SK-N-SH (cell line): ENCODE results near the gene DNAH3. TPM values are rescaled to one million over a fixed set of nuclear protein-coding genes. Genes with fewer than 3 reads are reported as not detected.

Experiments
- CTCF ChIA-PET: fragments of 300-600, 350-600 bp; formaldehyde crosslinking; extraction: SDS; loops from one replicate; lab custom pipeline; 2021; lab: Yijun Ruan, JAX
- POLR2A ChIA-PET: fragments of 350-600 bp; sonication (Branson Sonifier 250); formaldehyde crosslinking; extraction: SDS; loops from one replicate; lab custom pipeline; 2020; ENCODE audit warnings: antibody characterized with exemption, inconsistent platforms; lab: Yijun Ruan, JAX
- DNase-seq: peaks from one replicate; pipeline ENCODE4 v3.0.0; 2012
- H2AFZ ChIP-seq: fragments of 200-600 bp; sonication (generic); 2 replicates; pipeline ENCODE4 v1.8.1; 2016; ENCODE audit warnings: antibody characterized with exemption, mild to moderate bottlenecking, low read depth
- H3F3A ChIP-seq: fragments of 200-600 bp; sonication (generic); replicated peaks from 2 replicates; pipeline ENCODE3; 2016; ENCODE audit warnings: antibody characterized with exemption, mild to moderate bottlenecking; ENCODE audit not compliant: insufficient read depth
- H3K27ac ChIP-seq, 2 experiments: fragments of 200-500 bp in 1 of 2; fragments of 200-600 bp in 1 of 2; sonication (Bioruptor generic) in 1 of 2; sonication (generic), shearing (Covaris generic) in 1 of 2; 2 replicates each; pipeline versions ENCODE4 v1.5.1 to v1.6.1; 2014 to 2016; ENCODE audit warnings: low read depth in 2 of 2, inconsistent platforms in 1 of 2, low read length in 1 of 2, mild to moderate bottlenecking in 1 of 2, mixed read lengths in 1 of 2
- H3K27me3 ChIP-seq: fragments of 200-600 bp; sonication (generic), shearing (Covaris generic); 2 replicates; pipeline ENCODE4 v1.6.1; 2016; ENCODE audit warnings: mixed run types; ENCODE audit not compliant: insufficient read depth
- H3K36me3 ChIP-seq, 2 experiments: fragments of 200-500 bp in 1 of 2; fragments of 200-600 bp in 1 of 2; sonication (Bioruptor generic) in 1 of 2; sonication (generic) in 1 of 2; replicated peaks in 1 of 2; 2 replicates each; pipeline versions ENCODE3 to v1.5.1; 2014 to 2016; ENCODE audit warnings: low read length in 1 of 2, mild to moderate bottlenecking in 1 of 2; ENCODE audit not compliant: insufficient read depth in 2 of 2, control insufficient read depth in 1 of 2
- H3K4me1 ChIP-seq, 2 experiments: fragments of 200-500 bp in 1 of 2; fragments of 200-600 bp in 1 of 2; sonication (Bioruptor generic) in 1 of 2; sonication (generic), shearing (Covaris generic) in 1 of 2; 2 replicates each; pipeline versions ENCODE4 v1.5.1 to v1.6.1; 2014 to 2016; ENCODE audit warnings: low read depth in 1 of 2, low read length in 1 of 2, mixed run types in 1 of 2; ENCODE audit not compliant: insufficient read depth in 2 of 2, control insufficient read depth in 1 of 2
- H3K4me2 ChIP-seq: fragments of 200-600 bp; sonication (generic), shearing (Covaris generic); 2 replicates; pipeline ENCODE4 v1.6.1; 2017; ENCODE audit warnings: mixed run types
- H3K4me3 ChIP-seq, 2 experiments: fragments of 200-500 bp in 1 of 2; fragments of 200-600 bp in 1 of 2; sonication (Bioruptor generic) in 1 of 2; sonication (generic), shearing (Covaris generic) in 1 of 2; 2 replicates each; pipeline versions ENCODE4 v1.5.1 to v1.8.1; 2014 to 2016; ENCODE audit warnings: low read depth in 2 of 2, inconsistent platforms in 1 of 2, low read length in 1 of 2, mild to moderate bottlenecking in 1 of 2, mixed read lengths in 1 of 2, moderate library complexity in 1 of 2
- H3K79me2 ChIP-seq: fragments of 200-600 bp; sonication (generic); 2 replicates; pipeline ENCODE4 v1.8.1; 2017; ENCODE audit warnings: mild to moderate bottlenecking; ENCODE audit not compliant: insufficient read depth
- H3K9ac ChIP-seq: fragments of 200-600 bp; sonication (generic); 2 replicates; pipeline ENCODE4 v1.6.1; 2017; ENCODE audit warnings: mixed run types
- H3K9me2 ChIP-seq: fragments of 200-600 bp; sonication (generic); 2 replicates; pipeline ENCODE4 v1.6.1; 2017; ENCODE audit warnings: mixed run types
- H3K9me3 ChIP-seq: fragments of 200-600 bp; sonication (generic); 2 replicates; pipeline ENCODE4 v1.6.1; 2017; ENCODE audit warnings: mixed run types, mild to moderate bottlenecking, moderate library complexity
- H4K20me1 ChIP-seq: fragments of 200-600 bp; sonication (generic); 2 replicates; pipeline ENCODE4 v1.6.1; 2017; ENCODE audit warnings: mild to moderate bottlenecking, mixed run types; ENCODE audit not compliant: insufficient read depth
- EP300 ChIP-seq, 2 experiments: IDR thresholded peaks; 2 replicates each; pipeline versions ENCODE4 v1.4.0 to v1.6.1; 2012; ENCODE audit warnings: borderline replicate concordance in 1 of 2, low read depth in 1 of 2, low read length in 1 of 2
- FOXJ3 ChIP-seq: sonication (generic); formaldehyde crosslinking; IDR thresholded peaks from 2 replicates; pipeline ENCODE4 v1.5.1; 2020; ENCODE audit warnings: mild to moderate bottlenecking, missing genetic modification reagents
- FOXM1 ChIP-seq: IDR thresholded peaks from 2 replicates; pipeline ENCODE4 v1.4.0; 2012; ENCODE audit warnings: low read depth, mild to moderate bottlenecking
- GATA2 ChIP-seq: sonication (generic); formaldehyde crosslinking; IDR thresholded peaks from 2 replicates; pipeline ENCODE4 v1.5.0; 2020; ENCODE audit warnings: mild to moderate bottlenecking, missing genetic modification reagents
- NRF1 ChIP-seq: IDR thresholded peaks from 2 replicates; pipeline ENCODE4 v1.6.1; 2012; ENCODE audit warnings: low read depth, mild to moderate bottlenecking, low read length
- POLR2AphosphoS5 ChIP-seq: IDR thresholded peaks from 2 replicates; pipeline ENCODE4 v1.6.1; 2012; ENCODE audit warnings: low read depth, low read length
- RAD21 ChIP-seq: IDR thresholded peaks from 2 replicates; pipeline ENCODE4 v1.6.1; 2012; ENCODE audit warnings: mild to moderate bottlenecking, low read length
- RCOR1 ChIP-seq: fragments of 150-350 bp; IDR thresholded peaks from 2 replicates; pipeline ENCODE4 v1.6.1; 2017; ENCODE audit warnings: antibody characterized with exemption, low read length
- RXRA ChIP-seq: IDR thresholded peaks from 2 replicates; pipeline ENCODE4 v1.4.0; 2012; ENCODE audit warnings: low read depth, mild to moderate bottlenecking, borderline replicate concordance
- SIN3A ChIP-seq: IDR thresholded peaks from 2 replicates; pipeline ENCODE4 v1.6.1; 2012; ENCODE audit warnings: low read depth, mild to moderate bottlenecking, low read length, moderate library complexity, borderline replicate concordance
- TCF12 ChIP-seq: IDR thresholded peaks from 2 replicates; pipeline ENCODE4 v1.4.0; 2012
- TEAD4 ChIP-seq: IDR thresholded peaks from 2 replicates; pipeline ENCODE4 v1.4.0; 2012; ENCODE audit warnings: mild to moderate bottlenecking, borderline replicate concordance; ENCODE audit not compliant: insufficient read depth
- USF2 ChIP-seq: fragments of 150-350 bp; IDR thresholded peaks from 2 replicates; pipeline ENCODE4 v1.6.1; 2017; ENCODE audit warnings: antibody characterized with exemption, low read length, low read depth, borderline replicate concordance
- WGBS: methylation state at CpG from one replicate; pipeline ENCODE4 v1.1.6; 2017; ENCODE audit warnings: low lambda C conversion rate; 5-methylcytosine and 5-hydroxymethylcytosine counted together
- polyA plus RNA-seq, 3 experiments: library from polyadenylated mRNA; depleted of rRNA; stranded (reverse); fragments of >200 nt; gene quantifications; 2 replicates each; pipeline ENCODE4 v1.2.3, GENCODE V29; 2012
- TF ChIP-seq, protein P1 (sequence below): fragments of 200-600 bp; sonication (generic); IDR thresholded peaks from 2 replicates; pipeline ENCODE4 v1.6.1; 2017; ENCODE audit warnings: antibody characterized with exemption, mild to moderate bottlenecking, moderate library complexity

DNAH3 gene
- polyA plus RNA-seq, 1 of the 3 experiments (the other 2 are of a cell fraction), result not detected

GRCh38 chr16:21092951-21093350, 57.7 kb downstream of the DNAH3 start:
- no peak for DNase-seq
- no peaks in the 10 kb centered on the region for H3K4me1 ChIP-seq
- 4% methylated on average over 2 of the region's 2 CpGs for WGBS
- H3K4me3 ChIP-seq, result no peak overlapping the region
- TF ChIP-seq SIN3A, result no peak
- TF ChIP-seq RAD21, result no peak
- TF ChIP-seq EP300 (IDR thresholded peaks at IDR 0.05; ENCODE audit: borderline replicate concordance in 1 of 2, low read depth in 1 of 2, low read length in 1 of 2), result no peak
- no peak for TF ChIP-seq POLR2AphosphoS5
- no peak for TF ChIP-seq RXRA
- no peak for TF ChIP-seq TCF12
- TF ChIP-seq GATA2 (CRISPR knock-in tag), result no peak
- no peak for TF ChIP-seq RCOR1
- no peak for TF ChIP-seq TEAD4
- TF ChIP-seq, protein P1, sequence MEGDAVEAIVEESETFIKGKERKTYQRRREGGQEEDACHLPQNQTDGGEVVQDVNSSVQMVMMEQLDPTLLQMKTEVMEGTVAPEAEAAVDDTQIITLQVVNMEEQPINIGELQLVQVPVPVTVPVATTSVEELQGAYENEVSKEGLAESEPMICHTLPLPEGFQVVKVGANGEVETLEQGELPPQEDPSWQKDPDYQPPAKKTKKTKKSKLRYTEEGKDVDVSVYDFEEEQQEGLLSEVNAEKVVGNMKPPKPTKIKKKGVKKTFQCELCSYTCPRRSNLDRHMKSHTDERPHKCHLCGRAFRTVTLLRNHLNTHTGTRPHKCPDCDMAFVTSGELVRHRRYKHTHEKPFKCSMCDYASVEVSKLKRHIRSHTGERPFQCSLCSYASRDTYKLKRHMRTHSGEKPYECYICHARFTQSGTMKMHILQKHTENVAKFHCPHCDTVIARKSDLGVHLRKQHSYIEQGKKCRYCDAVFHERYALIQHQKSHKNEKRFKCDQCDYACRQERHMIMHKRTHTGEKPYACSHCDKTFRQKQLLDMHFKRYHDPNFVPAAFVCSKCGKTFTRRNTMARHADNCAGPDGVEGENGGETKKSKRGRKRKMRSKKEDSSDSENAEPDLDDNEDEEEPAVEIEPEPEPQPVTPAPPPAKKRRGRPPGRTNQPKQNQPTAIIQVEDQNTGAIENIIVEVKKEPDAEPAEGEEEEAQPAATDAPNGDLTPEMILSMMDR, result no peak
- TF ChIP-seq USF2, result no peak
- no peak for TF ChIP-seq NRF1
- no peak for TF ChIP-seq FOXM1
- no peak overlapping the region for H3K4me2 ChIP-seq
- no peak overlapping the region for H3K27ac ChIP-seq
- POLR2A ChIA-PET, result no interaction called here
- H3K27me3 ChIP-seq, result no peaks in the 10 kb centered on the region; the same call in 1 of the 2 replicates
- H3K36me3 ChIP-seq, result no peaks in the 10 kb centered on the region
- no peak overlapping the region for H2AFZ ChIP-seq
- H4K20me1 ChIP-seq, result no peaks in the 10 kb centered on the region
- H3K9ac ChIP-seq, result no peak overlapping the region
- H3K9me3 ChIP-seq, result no peaks in the 10 kb centered on the region; the same call in 1 of the 2 replicates
- H3K9me2 ChIP-seq, result no peaks in the 10 kb centered on the region
- no peaks in the 10 kb centered on the region for H3F3A ChIP-seq
- H3K79me2 ChIP-seq, result no peaks in the 10 kb centered on the region
- CTCF ChIA-PET, result interaction anchor here (1.0 kb wide), 1 partner anchor 294 kb away, joined by 4 read pairs; no protein-coding TSS in a partner anchor

DNA sequence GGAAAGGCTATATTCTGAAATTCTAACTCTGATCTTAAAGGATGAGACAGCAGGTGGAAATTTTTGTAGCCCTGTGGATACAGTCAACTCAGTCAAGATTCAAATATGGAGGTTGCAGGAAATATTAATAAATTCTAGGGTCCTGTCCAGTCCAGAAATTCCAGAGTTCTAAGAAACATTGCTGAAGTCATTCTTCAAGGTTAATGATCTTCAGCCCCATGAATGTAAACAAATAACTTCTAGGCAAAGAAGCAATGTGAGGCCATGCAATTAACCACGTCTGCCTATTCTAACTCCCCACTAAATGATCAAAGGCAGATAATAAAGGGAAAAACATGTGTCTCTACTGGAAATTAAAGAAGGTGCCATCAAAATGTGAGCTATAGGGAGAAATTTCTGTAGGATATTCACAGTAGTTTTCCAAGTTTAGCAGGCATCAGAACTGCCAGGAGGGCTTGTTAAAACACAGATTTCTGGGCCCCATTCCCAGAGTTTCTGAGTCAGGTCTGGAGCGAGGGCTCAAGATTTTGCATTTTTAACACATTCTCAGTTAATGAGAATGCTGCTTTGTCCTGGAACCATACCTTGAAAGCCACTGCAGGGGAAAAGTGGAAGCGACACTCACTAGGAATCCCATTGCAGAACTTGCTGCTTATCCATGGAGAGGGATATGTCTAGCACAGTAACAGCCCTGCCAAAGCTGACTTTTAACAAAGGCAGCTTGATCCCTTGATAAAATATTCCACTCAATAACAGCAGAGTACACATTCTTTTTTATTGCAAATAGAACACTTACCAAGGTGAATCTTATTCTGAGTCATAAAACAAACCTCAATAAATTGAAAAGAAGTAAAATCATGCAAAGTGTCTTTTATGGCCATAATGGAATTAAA, 61.8 kb downstream of the DNAH3 start:
- no peak overlapping the region for H3K27ac ChIP-seq

More for the DNA sequence above, 61.8 kb downstream of the DNAH3 start:
- H4K20me1 ChIP-seq, result no peaks in the 10 kb centered on the region
- no peak overlapping the region for H3K4me2 ChIP-seq
- H3K4me3 ChIP-seq, result no peak overlapping the region
- TF ChIP-seq FOXJ3 (CRISPR knock-in tag), result no peak
- no peak for DNase-seq
- H3K36me3 ChIP-seq, result no peaks in the 10 kb centered on the region
- ChIA-PET POLR2A (no interaction called here), CTCF (interaction anchor here (1.0 kb wide), 1 partner anchor 10 kb away, joined by 3 read pairs; no protein-coding TSS in a partner anchor)
- H3K79me2 ChIP-seq, result no peaks in the 10 kb centered on the region
- no peaks in the 10 kb centered on the region; the same call in 1 of the 2 replicates for H3K9me3 ChIP-seq
- WGBS, result 13% methylated on average over 3 of the region's 3 CpGs
- H3K9me2 ChIP-seq, result no peaks in the 10 kb centered on the region
- no peak overlapping the region for H2AFZ ChIP-seq
- no peaks in the 10 kb centered on the region for H3K4me1 ChIP-seq
- H3K9ac ChIP-seq, result no peak overlapping the region
- no peaks in the 10 kb centered on the region; the same call in 1 of the 2 replicates for H3K27me3 ChIP-seq
- H3F3A ChIP-seq, result no peaks in the 10 kb centered on the region
